HepG2 (cell line): Measurements from ENCODE around the gene COG8. TPM values are rescaled to one million over a fixed set of nuclear protein-coding genes. Genes with fewer than 3 reads are reported as not detected.

ENCODE experiments used
- ATF7-NPFF ChIP-seq: sonication (generic); formaldehyde crosslinking; IDR thresholded peaks from 2 replicates; pipeline ENCODE4 v1.8.1; 2023; ENCODE audit warnings: mild to moderate bottlenecking, low read depth, missing genetic modification reagents, moderate library complexity
- CREBL2 ChIP-seq: sonication (generic); formaldehyde crosslinking; IDR thresholded peaks from 2 replicates; pipeline ENCODE4 v1.8.1; 2023; ENCODE audit warnings: missing genetic modification reagents, mild to moderate bottlenecking, borderline replicate concordance
- EHMT2 ChIP-seq: fragments of 200-600 bp; sonication (generic); IDR thresholded peaks from 2 replicates; pipeline ENCODE4 v1.7.0; 2017; ENCODE audit warnings: antibody characterized with exemption, low read depth, low read length, borderline replicate concordance
- HOXA9 ChIP-seq: sonication (generic); formaldehyde crosslinking; IDR thresholded peaks from 2 replicates; pipeline ENCODE4 v1.8.1; 2022; ENCODE audit warnings: missing genetic modification reagents, mild to moderate bottlenecking, moderate library complexity, borderline replicate concordance
- KDM3A ChIP-seq: IDR thresholded peaks from 2 replicates; pipeline ENCODE4 v1.6.1; 2018; ENCODE audit warnings: low read depth, missing compliant biosample characterization
- KMT2A ChIP-seq: sonication (generic); formaldehyde crosslinking; IDR thresholded peaks from 2 replicates; pipeline ENCODE4 v1.4.0; 2020; ENCODE audit warnings: missing genetic modification reagents
- MLLT10 ChIP-seq: sonication (generic); formaldehyde crosslinking; IDR thresholded peaks from 2 replicates; pipeline ENCODE4 v1.4.0; 2020; ENCODE audit warnings: missing genetic modification reagents
- NR2F2 ChIP-seq: IDR thresholded peaks from 2 replicates; pipeline ENCODE4 v1.6.1; 2012; ENCODE audit warnings: low read depth, inconsistent platforms, borderline replicate concordance
- PHB2 ChIP-seq: fragments of 450-650 bp; IDR thresholded peaks from 2 replicates; pipeline ENCODE4 v1.6.1; 2018; ENCODE audit not compliant: partially characterized antibody
- SMAD1 ChIP-seq: sonication (generic); formaldehyde crosslinking; IDR thresholded peaks from 2 replicates; pipeline ENCODE4 v1.4.0; 2020; ENCODE audit warnings: missing genetic modification reagents, low read depth, mild to moderate bottlenecking, borderline replicate concordance
- SOX6 ChIP-seq, 2 experiments: fragments of 450-650 bp in 1 of 2; sonication (generic) in 1 of 2; formaldehyde crosslinking in 1 of 2; IDR thresholded peaks; 2 replicates each; pipeline versions ENCODE4 v1.4.0 to v1.6.1; 2017 to 2020; ENCODE audit warnings: antibody characterized with exemption in 1 of 2, mild to moderate bottlenecking in 1 of 2, missing genetic modification reagents in 1 of 2
- STAG1 ChIP-seq: sonication (generic); formaldehyde crosslinking; IDR thresholded peaks from 2 replicates; pipeline ENCODE4 v1.4.0; 2020; ENCODE audit warnings: missing genetic modification reagents
- TFAP4 ChIP-seq: sonication (generic); IDR thresholded peaks from 2 replicates; pipeline ENCODE4 v1.6.1; 2016; ENCODE audit warnings: low read depth, borderline replicate concordance
- TSC22D2 ChIP-seq: sonication (generic); formaldehyde crosslinking; IDR thresholded peaks from 2 replicates; pipeline ENCODE4 v1.5.1; 2020; ENCODE audit warnings: missing genetic modification reagents, mild to moderate bottlenecking, borderline replicate concordance
- U2AF1 ChIP-seq: fragments of 200-400 bp; formaldehyde crosslinking; optimal IDR thresholded peaks from 2 replicates; pipeline ENCODE3; 2017; ENCODE audit warnings: mild to moderate bottlenecking, low read depth, low read length
- ZGPAT ChIP-seq: IDR thresholded peaks from 2 replicates; pipeline ENCODE4 v1.6.1; 2016; ENCODE audit warnings: mild to moderate bottlenecking
- ZNF251 ChIP-seq: sonication (generic); formaldehyde crosslinking; IDR thresholded peaks from 2 replicates; pipeline ENCODE4 v1.9.0; 2021; ENCODE audit warnings: mild to moderate bottlenecking, missing genetic modification reagents
- ZNF382 ChIP-seq: sonication (generic); formaldehyde crosslinking; IDR thresholded peaks from 2 replicates; pipeline ENCODE4 v1.5.0; 2020; ENCODE audit warnings: missing genetic modification reagents, mild to moderate bottlenecking, borderline replicate concordance
- ZNF549 ChIP-seq: sonication (generic); formaldehyde crosslinking; IDR thresholded peaks from 2 replicates; pipeline ENCODE4 v1.5.0; 2020; ENCODE audit warnings: missing genetic modification reagents
- ZNF607 ChIP-seq: sonication (generic); formaldehyde crosslinking; IDR thresholded peaks from 2 replicates; pipeline ENCODE4 v1.5.1; 2020; ENCODE audit warnings: missing genetic modification reagents, mild to moderate bottlenecking, borderline replicate concordance
- ZNF660 ChIP-seq: sonication (generic); formaldehyde crosslinking; IDR thresholded peaks from 2 replicates; pipeline ENCODE4 v1.5.1; 2020; ENCODE audit warnings: mild to moderate bottlenecking, low read depth, missing genetic modification reagents, borderline replicate concordance
- polyA plus RNA-seq, 8 experiments: library from polyadenylated mRNA; depleted of rRNA in 3 of 8; stranded (reverse) in 7 of 8; unstranded in 1 of 8; fragments of >200 nt; fragmentation: Illumina TruSeq in 4 of 8; extraction: Trizol in 4 of 8; gene quantifications; 2 replicates each; pipeline versions ENCODE4 v1.2.1 to v1.2.3, GENCODE V29; 2011 to 2016; ENCODE audit warnings: low read depth in 4 of 8, missing spikeins in 1 of 8, mixed read lengths in 1 of 8; ENCODE audit not compliant: insufficient read depth in 1 of 8
- total RNA-seq, 5 experiments: library from RNA; depleted of rRNA; stranded (reverse); fragments of >200 nt; fragmentation: Illumina TruSeq; extraction: Trizol; gene quantifications; 2 replicates each; pipeline ENCODE4 v1.2.3, GENCODE V29; 2016; ENCODE audit warnings: low read depth in 1 of 5
- TF ChIP-seq, protein P1 (sequence below): IDR thresholded peaks from 2 replicates; pipeline ENCODE4 v1.6.1; 2018; ENCODE audit warnings: missing genetic modification reagents, mild to moderate bottlenecking, missing compliant biosample characterization
- TF ChIP-seq, protein P2 (sequence below): IDR thresholded peaks from 2 replicates; pipeline ENCODE4 v1.6.1; 2016; ENCODE audit warnings: mild to moderate bottlenecking, missing biosample characterization, missing genetic modification reagents
- TF ChIP-seq, protein P3 (sequence below): sonication (generic); formaldehyde crosslinking; IDR thresholded peaks from 2 replicates; pipeline ENCODE4 v1.9.0; 2021; ENCODE audit warnings: missing genetic modification reagents, borderline replicate concordance

COG8 gene
- total and polyA plus RNA-seq, 2 of the 13 experiments (the other 11 are each of a cell fraction or from before 2014, with no cell fraction given): 45.5 to 52.1 TPM

- TF ChIP-seq, protein P1, sequence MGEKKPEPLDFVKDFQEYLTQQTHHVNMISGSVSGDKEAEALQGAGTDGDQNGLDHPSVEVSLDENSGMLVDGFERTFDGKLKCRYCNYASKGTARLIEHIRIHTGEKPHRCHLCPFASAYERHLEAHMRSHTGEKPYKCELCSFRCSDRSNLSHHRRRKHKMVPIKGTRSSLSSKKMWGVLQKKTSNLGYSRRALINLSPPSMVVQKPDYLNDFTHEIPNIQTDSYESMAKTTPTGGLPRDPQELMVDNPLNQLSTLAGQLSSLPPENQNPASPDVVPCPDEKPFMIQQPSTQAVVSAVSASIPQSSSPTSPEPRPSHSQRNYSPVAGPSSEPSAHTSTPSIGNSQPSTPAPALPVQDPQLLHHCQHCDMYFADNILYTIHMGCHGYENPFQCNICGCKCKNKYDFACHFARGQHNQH (CRISPR knock-in tag): peak; percentile 38; the same call in 1 of the 2 replicates
- TF ChIP-seq NR2F2: no peak
- TF ChIP-seq ZNF251 (CRISPR knock-in tag): no peak
- no peak; the same call in 1 of the 2 replicates for TF ChIP-seq CREBL2
- TF ChIP-seq ZNF382 (CRISPR knock-in tag): no peak
- TF ChIP-seq ZGPAT: no peak; the same call in none of the 2 replicates
- TF ChIP-seq KDM3A: no peak
- TF ChIP-seq TFAP4: peak; percentile 49; the same call in 1 of the 2 replicates
- TF ChIP-seq MLLT10: no peak
- TF ChIP-seq SMAD1 (CRISPR knock-in tag): no peak
- no peak; the same call in 1 of the 2 replicates for TF ChIP-seq KMT2A
- TF ChIP-seq STAG1 (CRISPR knock-in tag): peak; percentile 46
- TF ChIP-seq ZNF549 (CRISPR knock-in tag): no peak
- no peak; the same call in none of the 2 replicates for TF ChIP-seq ATF7-NPFF
- TF ChIP-seq, protein P2, sequence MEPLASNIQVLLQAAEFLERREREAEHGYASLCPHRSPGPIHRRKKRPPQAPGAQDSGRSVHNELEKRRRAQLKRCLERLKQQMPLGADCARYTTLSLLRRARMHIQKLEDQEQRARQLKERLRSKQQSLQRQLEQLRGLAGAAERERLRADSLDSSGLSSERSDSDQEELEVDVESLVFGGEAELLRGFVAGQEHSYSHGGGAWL (CRISPR knock-in tag): peak; percentile 26; the same call in 1 of the 2 replicates
- TF ChIP-seq HOXA9 (CRISPR knock-in tag): no peak
- TF ChIP-seq ZNF607 (CRISPR knock-in tag): no peak; the same call in 1 of the 2 replicates
- TF ChIP-seq U2AF1: no peak
- no peak for TF ChIP-seq TSC22D2
- no peak for TF ChIP-seq ZNF660
- no peak for TF ChIP-seq SOX6 (IDR thresholded peaks at IDR 0.05)
- peak; percentile 41 for TF ChIP-seq SOX6 (CRISPR knock-in tag; IDR thresholded peaks at IDR 0.05)
- no peak for TF ChIP-seq PHB2
- TF ChIP-seq EHMT2: no peak
- TF ChIP-seq, protein P3, sequence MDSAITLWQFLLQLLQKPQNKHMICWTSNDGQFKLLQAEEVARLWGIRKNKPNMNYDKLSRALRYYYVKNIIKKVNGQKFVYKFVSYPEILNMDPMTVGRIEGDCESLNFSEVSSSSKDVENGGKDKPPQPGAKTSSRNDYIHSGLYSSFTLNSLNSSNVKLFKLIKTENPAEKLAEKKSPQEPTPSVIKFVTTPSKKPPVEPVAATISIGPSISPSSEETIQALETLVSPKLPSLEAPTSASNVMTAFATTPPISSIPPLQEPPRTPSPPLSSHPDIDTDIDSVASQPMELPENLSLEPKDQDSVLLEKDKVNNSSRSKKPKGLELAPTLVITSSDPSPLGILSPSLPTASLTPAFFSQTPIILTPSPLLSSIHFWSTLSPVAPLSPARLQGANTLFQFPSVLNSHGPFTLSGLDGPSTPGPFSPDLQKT (CRISPR knock-in tag): no peak
Measured at GRCh38 chr16:69311533-69312387, 27.6 kb downstream of the COG8 start (continued).
